Pons (tissue), 1 donor: ENCODE data around the gene PPP1R15A.
"Not testable (repeated sequence)": the region's sequence is repeated elsewhere in the genome, so short reads cannot be mapped to it uniquely, and the experiment has no call there.

Source experiments
- DNase-seq: peaks from one replicate; pipeline ENCODE4 v3.0.0-alpha.2; 2016; ENCODE audit warnings: low spot score

The PPP1R15A gene

DNA sequence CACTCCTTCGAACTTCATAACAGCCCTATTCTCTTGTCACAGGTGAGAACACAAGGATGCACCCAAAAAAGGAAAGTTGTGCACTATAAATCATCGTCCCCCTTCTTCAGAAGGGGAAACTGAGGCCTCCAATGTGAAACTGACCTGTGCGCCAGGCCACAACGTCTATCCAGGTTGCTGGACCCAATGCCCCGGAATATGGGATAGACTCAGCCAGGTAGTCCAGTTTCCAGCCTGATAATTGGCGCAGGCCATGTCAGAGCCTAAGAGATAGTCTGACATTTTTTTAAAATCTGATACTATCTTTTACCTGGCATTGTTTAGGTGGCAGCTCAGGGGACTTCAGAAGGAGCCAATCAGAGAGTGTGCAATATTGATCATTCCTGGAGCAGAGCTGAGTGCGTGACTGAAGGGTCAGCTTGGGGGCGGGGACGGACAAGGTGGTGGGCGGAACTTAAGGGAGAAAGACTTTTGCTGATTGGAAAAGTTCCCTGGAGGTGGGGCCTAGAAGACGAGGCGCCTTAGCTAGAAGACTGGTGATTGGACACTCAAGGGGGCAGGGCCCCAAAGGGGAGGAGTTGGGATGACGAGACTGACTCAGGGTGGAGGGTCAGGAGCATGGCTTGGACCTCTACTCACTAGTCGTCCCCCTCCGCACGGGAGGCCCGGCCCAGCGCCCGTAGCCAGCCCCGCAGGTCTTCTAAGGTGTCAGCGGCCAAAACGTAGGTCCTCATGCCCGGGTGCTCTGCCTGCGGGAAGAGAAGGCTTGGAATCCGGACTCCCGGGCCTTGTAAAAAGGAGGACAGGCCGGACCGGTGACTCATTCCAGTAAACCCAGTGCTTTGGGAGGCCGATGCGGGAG, 12.3 kb upstream of the PPP1R15A start:
- DNase-seq = peak; percentile 57

DNA sequence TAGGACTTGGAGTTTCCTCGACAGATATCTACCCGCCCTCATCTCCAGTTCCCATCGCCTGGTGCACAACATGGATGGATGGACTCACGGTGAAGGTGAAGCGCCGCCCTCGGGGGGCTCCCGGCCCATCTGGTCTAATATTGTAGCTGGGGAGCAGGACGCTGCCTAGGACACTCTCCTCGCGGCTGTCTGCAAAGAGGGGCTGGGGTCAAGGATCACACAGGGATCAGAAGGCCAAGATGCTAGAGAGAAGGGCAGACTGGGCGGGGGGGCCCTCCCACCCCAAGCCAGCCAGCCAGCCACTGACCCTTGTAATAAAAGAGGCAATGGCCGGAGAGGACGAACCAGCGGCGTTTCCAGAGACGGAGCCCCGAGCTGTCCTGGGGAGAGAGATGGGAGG, 10.9 kb upstream of the PPP1R15A start:
- no peak for DNase-seq

DNA sequence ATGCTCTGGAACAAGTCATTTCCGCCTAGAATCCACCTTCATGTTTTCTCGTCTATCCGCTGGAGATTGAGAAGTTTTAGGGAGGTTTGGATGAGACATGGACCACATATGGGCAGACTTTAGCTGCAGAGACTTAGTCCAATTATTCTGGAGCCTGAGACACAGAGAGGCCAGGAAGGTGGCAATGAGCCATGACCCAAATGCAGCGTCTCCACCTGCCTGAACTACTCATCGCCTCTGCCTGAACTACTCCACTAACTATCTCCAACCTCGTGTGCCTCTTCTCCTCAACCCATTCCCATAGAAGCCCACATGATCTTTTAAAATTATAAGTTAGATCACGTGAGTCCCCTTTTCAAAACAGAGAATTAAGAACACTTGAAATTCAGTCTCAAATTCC, 9.4 kb upstream of the PPP1R15A start:
- no peak for DNase-seq

DNA sequence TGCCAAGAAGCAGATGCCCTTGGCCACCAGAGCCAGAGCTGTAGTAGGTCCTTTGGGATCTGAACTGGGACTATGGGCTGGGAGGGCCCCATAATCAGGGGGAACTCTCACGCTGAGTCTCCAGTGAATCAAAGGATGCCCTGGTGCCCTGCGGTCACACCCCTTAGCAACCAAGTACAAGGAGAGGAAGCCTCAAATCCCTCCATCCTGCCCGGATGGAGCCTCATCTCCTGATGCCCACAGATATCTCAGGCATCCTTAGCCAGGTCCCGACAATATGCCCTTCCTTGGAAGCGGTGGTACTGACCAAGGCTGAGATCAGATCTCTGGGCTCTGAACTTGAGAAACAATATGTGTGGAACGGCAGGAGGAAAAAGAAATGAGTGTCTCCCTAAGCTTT, 5.5 kb upstream of the PPP1R15A start:
- no peak for DNase-seq

DNA sequence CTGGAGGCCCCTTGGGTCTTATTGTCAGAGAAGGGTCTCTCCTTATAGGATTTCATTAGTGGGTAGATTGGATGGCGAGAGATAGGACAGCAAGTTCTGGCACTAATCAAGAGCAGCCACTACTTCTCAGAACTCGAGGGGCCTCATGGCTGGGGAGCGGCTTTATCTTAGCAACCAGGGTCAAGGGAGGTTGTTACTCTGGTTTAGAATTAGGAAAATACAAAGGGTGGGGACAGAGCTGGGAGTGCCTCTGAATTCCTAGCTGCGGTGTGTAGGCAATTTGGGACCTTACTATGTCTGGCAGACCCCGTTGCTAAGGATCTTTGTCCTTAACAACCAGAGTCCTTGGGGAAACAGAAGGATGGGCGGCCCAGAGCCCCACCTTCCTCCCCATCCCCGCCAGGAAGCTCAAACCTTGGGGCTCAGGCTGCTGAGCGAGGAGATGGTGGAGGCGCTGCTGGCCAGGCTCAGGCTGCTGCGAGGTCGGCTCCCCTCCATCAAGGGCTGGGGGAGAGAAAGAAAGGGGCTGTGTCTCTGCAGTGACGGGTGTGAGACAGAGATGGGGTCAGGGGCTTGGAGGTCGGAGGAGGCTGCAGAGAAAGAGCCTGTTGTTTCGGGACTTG, 5.0 kb upstream of the PPP1R15A start:
- DNase-seq = no peak

DNA sequence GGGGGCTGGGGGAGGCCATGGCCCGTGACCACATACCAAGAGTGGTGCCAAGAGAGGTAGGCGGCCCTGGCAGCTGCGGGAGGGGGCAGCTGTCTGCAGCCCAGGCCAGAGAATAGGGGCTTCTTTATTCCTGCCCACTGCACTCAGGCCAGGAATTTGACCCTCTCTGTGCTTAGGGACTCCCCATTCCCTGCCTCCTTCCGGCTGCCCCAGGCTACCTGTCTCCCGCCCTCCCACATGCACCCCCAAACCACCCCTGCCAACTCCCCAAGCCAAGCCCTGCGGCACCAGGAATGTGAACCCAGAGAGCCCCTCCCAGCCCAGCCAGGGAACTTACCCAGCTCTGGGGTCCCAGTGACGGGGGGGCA, 4.5 kb upstream of the PPP1R15A start:
- DNase-seq = no peak

DNA sequence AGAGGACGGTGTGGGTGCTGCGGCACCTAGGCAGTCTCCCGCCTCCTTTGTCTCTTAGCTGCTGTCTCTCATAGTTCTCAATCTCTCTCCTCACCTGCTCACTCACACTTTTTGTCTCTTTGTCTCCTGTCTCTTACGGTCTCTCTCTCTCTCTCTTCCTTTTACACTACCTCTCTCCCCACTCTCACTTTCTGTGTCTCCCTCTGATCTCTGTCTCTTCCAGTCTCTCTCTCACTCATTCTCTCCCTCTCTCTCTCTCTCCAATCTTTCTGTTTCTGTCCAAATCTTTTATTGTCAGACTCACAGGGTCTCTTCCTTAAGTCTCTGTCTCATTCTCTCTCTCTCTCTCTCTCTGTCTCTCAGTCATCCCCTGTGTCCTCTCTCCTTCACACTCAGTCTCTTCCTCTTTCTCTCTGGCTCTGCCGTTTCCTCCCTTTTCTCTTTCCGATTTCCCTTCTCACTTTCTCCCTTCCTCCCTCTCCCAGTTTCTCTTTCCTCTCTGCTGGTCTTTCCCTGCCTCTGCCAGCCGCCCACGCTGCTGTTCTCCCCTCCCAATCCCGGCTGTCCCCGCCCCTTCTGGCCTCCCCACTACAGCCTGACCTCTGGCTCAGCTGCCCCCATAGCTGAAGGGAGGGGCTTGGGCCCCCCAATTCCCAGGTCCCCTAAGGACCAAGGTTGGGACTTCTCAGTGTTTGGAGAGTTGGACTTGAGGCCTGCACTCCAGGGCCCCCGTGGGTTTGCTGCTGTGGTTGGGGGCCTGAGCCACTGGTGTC, 3.9 kb upstream of the PPP1R15A start, which contains the start of gene PLEKHA4:
Gene PLEKHA4, minus strand, starts transcription at position 504 of the 773 bp plus-strand sequence. CDS start 997 bp downstream, outside the sequence.
- no peak for DNase-seq

DNA sequence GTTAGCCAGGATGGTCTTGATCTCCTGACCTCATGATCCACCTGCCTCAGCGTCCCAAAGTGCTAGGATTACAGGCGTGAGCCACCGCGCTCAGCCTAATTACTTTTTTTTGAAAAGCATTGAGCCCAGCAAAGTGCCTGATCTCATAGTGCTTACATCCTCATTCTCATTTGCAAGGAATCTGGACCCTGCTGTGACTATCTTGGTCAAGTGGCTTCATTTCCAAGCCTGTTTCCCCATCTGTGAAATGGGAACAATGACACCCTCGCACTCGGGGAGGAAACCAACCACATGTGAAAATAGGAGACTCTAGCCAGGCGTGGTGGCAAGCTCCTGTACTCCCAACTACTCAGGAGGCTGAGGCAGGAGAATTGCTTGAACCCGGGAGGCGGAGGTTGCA, 2.2 kb upstream of the PPP1R15A start:
- DNase-seq = no peak

DNA sequence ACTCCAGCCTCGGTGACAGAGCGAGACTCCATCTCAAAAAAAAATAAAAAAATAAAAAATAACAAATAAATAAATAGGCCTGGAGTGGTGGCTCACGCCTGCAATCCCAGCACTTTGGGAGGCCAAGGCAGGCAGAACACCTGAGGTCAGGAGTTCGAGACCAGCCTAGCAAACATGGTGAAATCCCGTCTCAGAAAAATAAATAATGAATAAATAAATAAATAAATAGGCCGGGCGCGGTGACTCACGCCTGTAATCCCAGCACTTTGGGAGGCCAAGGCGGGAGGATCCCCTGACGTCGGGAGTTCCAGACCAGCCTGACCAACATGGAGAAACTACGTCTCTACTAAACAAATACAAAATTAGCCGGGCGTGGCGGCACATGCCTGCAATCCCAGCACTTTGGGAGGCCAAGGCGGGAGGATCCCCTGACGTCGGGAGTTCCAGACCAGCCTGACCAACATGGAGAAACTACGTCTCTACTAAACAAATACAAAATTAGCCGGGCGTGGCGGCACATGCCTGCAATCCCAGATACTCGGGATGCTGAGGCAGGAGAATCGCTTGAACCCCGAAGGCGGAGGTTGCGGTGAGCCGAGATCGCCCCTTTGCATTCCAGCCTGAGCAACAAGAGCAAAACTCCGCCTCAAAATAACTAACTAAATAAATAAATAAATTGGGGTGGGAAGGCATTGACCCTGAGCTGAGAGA, 595 bp upstream of the PPP1R15A start:
- not testable (repeated sequence) for DNase-seq

DNA sequence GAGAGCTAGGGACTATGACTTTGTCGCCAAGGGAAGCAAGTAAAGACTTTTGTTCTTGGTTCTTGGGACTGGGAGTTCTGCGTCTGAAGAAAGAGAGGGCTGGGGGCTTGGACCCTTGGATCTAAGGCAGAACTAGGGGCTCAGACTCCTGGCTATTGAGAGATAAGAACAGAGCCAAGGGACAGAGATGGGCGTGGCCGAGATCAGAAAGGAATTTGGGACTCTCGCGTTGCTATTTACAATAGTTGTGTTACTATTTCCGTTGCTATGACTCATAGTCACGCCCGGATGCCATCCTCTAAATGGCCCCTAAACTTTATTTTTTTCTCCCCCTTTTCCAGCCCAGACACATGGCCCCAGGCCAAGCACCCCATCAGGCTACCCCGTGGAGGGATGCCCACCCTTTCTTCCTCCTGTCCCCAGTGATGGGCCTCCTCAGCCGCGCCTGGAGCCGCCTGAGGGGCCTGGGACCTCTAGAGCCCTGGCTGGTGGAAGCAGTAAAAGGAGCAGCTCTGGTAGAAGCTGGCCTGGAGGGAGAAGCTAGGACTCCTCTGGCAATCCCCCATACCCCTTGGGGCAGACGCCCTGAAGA, 759 bp downstream of the PPP1R15A start:
- DNase-seq = peak; percentile 73

DNA sequence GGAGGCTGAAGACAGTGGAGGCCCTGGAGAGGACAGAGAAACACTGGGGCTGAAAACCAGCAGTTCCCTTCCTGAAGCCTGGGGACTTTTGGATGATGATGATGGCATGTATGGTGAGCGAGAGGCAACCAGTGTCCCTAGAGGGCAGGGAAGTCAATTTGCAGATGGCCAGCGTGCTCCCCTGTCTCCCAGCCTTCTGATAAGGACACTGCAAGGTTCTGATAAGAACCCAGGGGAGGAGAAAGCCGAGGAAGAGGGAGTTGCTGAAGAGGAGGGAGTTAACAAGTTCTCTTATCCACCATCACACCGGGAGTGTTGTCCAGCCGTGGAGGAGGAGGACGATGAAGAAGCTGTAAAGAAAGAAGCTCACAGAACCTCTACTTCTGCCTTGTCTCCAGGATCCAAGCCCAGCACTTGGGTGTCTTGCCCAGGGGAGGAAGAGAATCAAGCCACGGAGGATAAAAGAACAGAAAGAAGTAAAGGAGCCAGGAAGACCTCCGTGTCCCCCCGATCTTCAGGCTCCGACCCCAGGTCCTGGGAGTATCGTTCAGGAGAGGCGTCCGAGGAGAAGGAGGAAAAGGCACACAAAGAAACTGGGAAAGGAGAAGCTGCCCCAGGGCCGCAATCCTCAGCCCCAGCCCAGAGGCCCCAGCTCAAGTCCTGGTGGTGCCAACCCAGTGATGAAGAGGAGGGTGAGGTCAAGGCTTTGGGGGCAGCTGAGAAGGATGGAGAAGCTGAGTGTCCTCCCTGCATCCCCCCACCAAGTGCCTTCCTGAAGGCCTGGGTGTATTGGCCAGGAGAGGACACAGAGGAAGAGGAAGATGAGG, 1.5 kb downstream of the PPP1R15A start:
- DNase-seq = peak; percentile 33

DNA sequence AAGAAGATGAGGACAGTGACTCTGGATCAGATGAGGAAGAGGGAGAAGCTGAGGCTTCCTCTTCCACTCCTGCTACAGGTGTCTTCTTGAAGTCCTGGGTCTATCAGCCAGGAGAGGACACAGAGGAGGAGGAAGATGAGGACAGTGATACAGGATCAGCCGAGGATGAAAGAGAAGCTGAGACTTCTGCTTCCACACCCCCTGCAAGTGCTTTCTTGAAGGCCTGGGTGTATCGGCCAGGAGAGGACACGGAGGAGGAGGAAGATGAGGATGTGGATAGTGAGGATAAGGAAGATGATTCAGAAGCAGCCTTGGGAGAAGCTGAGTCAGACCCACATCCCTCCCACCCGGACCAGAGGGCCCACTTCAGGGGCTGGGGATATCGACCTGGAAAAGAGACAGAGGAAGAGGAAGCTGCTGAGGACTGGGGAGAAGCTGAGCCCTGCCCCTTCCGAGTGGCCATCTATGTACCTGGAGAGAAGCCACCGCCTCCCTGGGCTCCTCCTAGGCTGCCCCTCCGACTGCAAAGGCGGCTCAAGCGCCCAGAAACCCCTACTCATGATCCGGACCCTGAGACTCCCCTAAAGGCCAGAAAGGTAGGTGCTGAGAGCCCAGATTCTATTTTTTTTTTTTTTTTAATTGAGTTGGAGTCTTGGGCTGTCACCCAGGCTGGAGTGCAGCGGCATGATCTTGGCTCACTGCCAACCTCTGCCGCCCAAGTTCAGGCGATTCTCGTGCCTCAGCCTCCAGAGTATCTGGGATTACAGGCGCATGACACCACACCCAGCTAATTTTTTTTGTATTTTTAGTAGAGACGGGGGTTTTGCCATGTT, 2.3 kb downstream of the PPP1R15A start:
- DNase-seq = peak; percentile 43

DNA sequence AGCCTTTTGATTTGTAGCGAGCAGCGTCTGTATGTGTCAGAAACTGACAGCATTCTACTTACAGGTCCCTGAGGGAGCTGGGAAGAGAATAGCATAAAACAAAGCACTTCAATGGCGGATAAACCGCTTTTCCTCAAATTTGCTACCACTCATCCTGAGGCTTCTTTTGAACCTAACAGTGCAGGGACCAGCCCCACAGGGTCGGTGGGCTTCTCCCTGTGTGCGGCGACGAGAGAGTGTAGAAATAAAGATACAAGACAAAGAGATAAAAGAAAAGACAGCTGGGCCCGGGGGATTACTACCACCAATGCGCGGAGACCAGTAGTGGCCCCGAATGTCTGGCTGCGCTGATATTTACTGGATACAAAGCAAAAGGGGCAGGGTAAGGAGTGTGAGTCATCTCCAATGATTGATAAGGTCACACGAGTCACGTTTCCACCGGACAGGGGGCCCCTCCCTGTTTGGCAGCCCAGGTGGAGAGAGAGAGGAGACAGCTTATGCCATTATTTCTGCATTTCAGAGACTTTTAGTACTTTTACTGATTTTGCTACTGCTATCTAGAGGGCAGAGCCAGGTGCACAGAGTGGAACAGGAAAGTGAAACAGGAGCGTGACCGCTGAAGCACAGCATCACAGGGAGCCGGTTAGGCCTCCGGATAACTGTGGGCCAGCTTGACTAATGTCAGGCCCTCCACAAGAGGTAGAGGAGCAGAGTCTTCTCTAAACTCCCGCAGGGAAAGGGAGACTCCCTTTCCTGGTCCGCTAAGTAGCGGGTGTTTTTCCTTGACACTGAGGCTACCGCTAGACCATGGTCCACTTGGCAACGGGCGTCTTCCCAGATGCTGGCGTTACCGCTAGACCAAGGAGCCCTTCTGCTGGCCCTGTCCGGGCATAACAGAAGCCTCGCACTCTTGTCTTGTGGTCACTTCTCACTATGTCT, 4.1 kb downstream of the PPP1R15A start:
- DNase-seq = peak; percentile 48

DNA sequence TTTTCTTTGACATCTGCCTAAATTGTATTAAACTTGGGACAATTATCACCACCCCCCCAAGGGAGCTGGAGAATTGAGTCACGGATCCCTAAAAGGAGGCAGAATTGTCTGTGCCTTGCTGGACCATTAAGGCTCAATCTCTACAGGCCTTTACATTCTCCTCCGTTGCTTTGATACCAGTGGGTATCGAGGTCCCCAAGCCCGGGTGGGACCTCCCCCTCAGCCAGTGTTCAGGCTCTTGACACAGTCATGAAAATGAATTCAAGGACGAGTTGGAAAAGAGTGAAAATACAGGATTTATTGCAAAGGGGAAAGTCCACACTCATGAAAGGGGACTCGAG, 5.6 kb downstream of the PPP1R15A start:
- DNase-seq = no peak

DNA sequence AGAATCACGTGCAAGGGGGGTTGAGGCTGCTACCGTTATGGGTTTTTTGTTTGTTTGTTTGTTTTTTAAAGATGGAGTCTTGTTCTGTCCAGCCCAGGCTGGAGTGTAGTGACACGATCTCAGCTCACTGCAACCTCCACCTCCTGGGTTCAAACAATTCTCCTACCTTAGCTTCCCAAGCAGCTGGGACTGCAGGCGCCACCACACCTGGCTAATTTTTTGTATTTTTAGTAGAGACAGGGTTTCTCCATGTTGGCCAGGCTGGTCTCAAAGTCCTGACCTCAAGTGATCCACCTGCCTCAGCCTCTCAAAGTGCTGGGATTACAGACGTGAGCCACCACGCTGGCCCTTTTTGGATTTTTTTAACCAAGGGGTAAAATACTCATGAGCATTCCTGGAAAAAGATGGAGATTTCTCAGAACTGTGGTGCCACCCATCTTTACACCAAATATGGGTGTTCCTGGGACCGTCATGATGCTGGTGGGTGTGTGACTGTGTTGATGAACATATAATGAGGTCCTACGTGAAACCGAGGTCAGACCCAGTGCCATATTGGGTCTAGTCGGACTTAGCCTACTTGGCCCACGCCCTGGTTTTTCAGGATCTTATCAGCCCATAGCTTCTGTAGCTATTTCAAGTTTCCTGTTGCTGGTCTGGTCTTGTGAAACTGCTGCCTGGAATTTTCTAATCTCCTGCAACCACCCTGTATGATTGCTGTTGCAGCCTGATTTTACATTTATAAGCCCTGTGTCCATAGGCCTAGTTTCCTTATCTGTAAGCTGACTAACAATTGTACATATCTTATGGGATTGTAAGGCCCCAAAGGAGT, 6.2 kb downstream of the PPP1R15A start:
- DNase-seq = no peak

DNA sequence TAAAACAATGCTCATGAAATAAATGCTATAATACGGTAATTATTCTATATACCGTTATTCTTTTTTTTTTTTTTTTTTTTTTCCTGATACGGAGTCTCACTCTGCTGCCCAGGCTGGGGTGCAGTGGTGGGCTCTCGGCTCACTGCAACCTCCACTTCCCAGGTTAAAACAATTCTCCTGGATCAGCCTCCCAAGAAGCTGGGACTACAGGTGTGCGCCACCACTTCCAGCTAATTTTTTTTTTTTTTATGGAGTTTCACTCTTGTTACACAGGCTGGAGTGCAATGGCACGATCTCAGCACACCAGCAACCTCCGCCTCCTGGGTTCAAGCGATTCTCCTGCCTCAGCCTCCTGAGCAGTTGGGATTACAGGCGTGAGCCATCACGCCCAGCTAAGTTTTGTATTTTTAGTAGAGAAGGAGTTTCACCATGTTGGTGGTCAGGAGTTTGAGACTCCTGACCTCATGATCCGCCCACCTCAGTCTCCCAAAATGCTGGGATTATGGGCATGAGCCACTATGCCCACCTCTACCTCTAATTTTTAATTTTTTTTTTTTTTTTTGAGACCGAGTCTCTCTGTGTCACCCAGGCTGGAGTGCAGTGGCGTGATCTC, 6.9 kb downstream of the PPP1R15A start:
- DNase-seq = no peak

DNA sequence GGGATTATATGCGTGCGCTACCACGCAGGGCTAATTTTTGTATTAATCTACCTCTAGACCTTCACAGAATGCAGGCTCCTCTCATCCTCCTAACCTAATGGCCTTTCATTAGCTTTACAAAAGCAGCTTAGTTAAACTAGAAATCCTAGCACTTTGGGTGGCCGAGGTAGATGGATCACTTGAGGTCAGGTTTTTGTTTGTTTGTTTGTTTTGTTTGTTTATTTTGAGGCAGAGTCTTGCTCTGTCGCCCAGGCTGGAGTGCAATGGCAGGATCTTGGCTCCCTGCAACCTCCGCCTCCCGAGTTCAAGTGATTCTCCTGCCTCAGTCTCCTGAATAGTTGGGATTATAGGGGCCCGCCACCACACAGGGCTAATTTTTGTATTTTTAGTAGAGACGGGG, 7.5 kb downstream of the PPP1R15A start:
- not testable (repeated sequence) for DNase-seq
